MCF 10A (cell line): Measurements from ENCODE around the gene CYP11A1. TPM values are rescaled to one million over a fixed set of nuclear protein-coding genes. Genes with fewer than 3 reads are reported as not detected.

ENCODE experiments used
- BruUV-seq: library from RNA; stranded (reverse); fragments of 400-500 nt; replicated peaks from 2 replicates; lab custom pipeline; 2021; lab: Mats Ljungman, UMichigan
- CTCF ChIA-PET: fragments of 300-600 bp; sonication (Branson Sonifier 250); formaldehyde crosslinking; extraction: SDS; loops from one replicate; lab custom pipeline; 2021; ENCODE audit warnings: antibody characterized with exemption, inconsistent platforms; lab: Yijun Ruan, JAX
- POLR2A ChIA-PET: fragments of 300-600, 350-650 bp; sonication (Branson Sonifier 250); formaldehyde crosslinking; extraction: SDS; loops from one replicate; lab custom pipeline; 2020; ENCODE audit warnings: antibody characterized with exemption, inconsistent platforms; lab: Yijun Ruan, JAX
- DNase-seq: peaks from one replicate; pipeline ENCODE4 v3.0.0-alpha.2; 2018; ENCODE audit not compliant: unreplicated experiment
- H3K27ac Mint-ChIP-seq: one replicate; pipeline ENCODE4 v1.8.0; 2022; ENCODE audit warnings: mild to moderate bottlenecking, low read depth, mixed read lengths; ENCODE audit not compliant: unreplicated experiment
- H3K27me3 Mint-ChIP-seq: one replicate; pipeline ENCODE4 v1.8.0; 2022; ENCODE audit warnings: mixed read lengths; ENCODE audit not compliant: insufficient read depth, unreplicated experiment
- H3K36me3 Mint-ChIP-seq: one replicate; pipeline ENCODE4 v1.8.0; 2022; ENCODE audit warnings: mild to moderate bottlenecking, moderate library complexity, mixed read lengths; ENCODE audit not compliant: insufficient read depth, unreplicated experiment
- H3K4me1 Mint-ChIP-seq: one replicate; pipeline ENCODE4 v1.8.0; 2022; ENCODE audit warnings: mixed read lengths; ENCODE audit not compliant: insufficient read depth, unreplicated experiment
- H3K4me3 Mint-ChIP-seq: one replicate; pipeline ENCODE4 v1.8.0; 2022; ENCODE audit warnings: mild to moderate bottlenecking, moderate library complexity, mixed read lengths; ENCODE audit not compliant: unreplicated experiment
- H3K9me3 Mint-ChIP-seq: one replicate; pipeline ENCODE4 v1.8.0; 2022; ENCODE audit warnings: mixed read lengths; ENCODE audit not compliant: unreplicated experiment
- CTCF ChIP-seq: fragments of 200-600 bp; IDR thresholded peaks from one replicate; pipeline ENCODE4 v1.8.0; 2022; ENCODE audit warnings: antibody characterized with exemption, mild to moderate bottlenecking; ENCODE audit not compliant: unreplicated experiment
- intact Hi-C: fragments of 100-400 bp; cut with micrococcal nuclease; formaldehyde crosslinking; loops from 2 replicates; pipeline ENCODE4 v1.14.1; 2022
- total RNA-seq: library from RNA; stranded (reverse); gene quantifications from 2 replicates; pipeline ENCODE4 v1.2.3, GENCODE V29; 2022

The CYP11A1 gene
- total RNA-seq, 1 experiment from 2014 or later: not detected

- no TSS peak for BruUV-seq
- no peak for DNase-seq
- Mint-ChIP-seq H3K36me3 (peaks cover 4% of the 10 kb centered on the region), H3K27ac (no peak overlapping the region), H3K4me3 (no peak overlapping the region), H3K9me3 (no peaks in the 10 kb centered on the region), H3K27me3 (no peaks in the 10 kb centered on the region), H3K4me1 (peaks cover 17% of the 10 kb centered on the region)
- POLR2A ChIA-PET: no interaction called here
- no peak for TF ChIP-seq CTCF
- intact Hi-C loops: no loop called here
- CTCF ChIA-PET: no interaction called here
Observed at GRCh38 chr15:74411686-74412085, 44.2 kb upstream of the CYP11A1 start.

GRCh38 chr15:74410502-74410901, 43.1 kb upstream of the CYP11A1 start:
- H3K27me3 Mint-ChIP-seq: no peaks in the 10 kb centered on the region
- H3K36me3 Mint-ChIP-seq: peaks cover 4% of the 10 kb centered on the region
- intact Hi-C loops: no loop called here
- H3K4me1 Mint-ChIP-seq: peaks cover 17% of the 10 kb centered on the region
- no peak overlapping the region for H3K27ac Mint-ChIP-seq
- H3K9me3 Mint-ChIP-seq: no peaks in the 10 kb centered on the region
- BruUV-seq: no TSS peak
- POLR2A ChIA-PET: no interaction called here
- H3K4me3 Mint-ChIP-seq: no peak overlapping the region
- TF ChIP-seq CTCF: no peak
- DNase-seq: no peak
- CTCF ChIA-PET: interaction anchor here (0.6 to 1.0 kb wide), 2 partner anchors 17 to 62 kb away, joined by 3 read pairs; no protein-coding TSS in a partner anchor

- no peak for DNase-seq
- no peak for TF ChIP-seq CTCF
- intact Hi-C loops: no loop called here
- H3K4me1 Mint-ChIP-seq: peaks cover 17% of the 10 kb centered on the region
- H3K27me3 Mint-ChIP-seq: no peaks in the 10 kb centered on the region
- H3K9me3 Mint-ChIP-seq: no peaks in the 10 kb centered on the region
- POLR2A ChIA-PET: interaction anchor here (0.6 kb wide), 1 partner anchor 133 kb away, joined by 3 read pairs; no protein-coding TSS in a partner anchor
- H3K36me3 Mint-ChIP-seq: peaks cover 4% of the 10 kb centered on the region
- no TSS peak for BruUV-seq
- H3K4me3 Mint-ChIP-seq: no peak overlapping the region
- CTCF ChIA-PET: no interaction called here
- H3K27ac Mint-ChIP-seq: no peak overlapping the region
Observed at GRCh38 chr15:74409225-74409624, 41.8 kb upstream of the CYP11A1 start.

- POLR2A ChIA-PET: interaction anchor here (0.6 kb wide), 2 partner anchors 134 to 375 kb away, joined by 3 read pairs; no protein-coding TSS in a partner anchor
- Mint-ChIP-seq H3K4me3 (no peak overlapping the region), H3K36me3 (peaks cover 4% of the 10 kb centered on the region), H3K27ac (no peak overlapping the region), H3K9me3 (no peaks in the 10 kb centered on the region), H3K4me1 (peaks cover 17% of the 10 kb centered on the region), H3K27me3 (no peaks in the 10 kb centered on the region)
- BruUV-seq: no TSS peak
- CTCF ChIA-PET: no interaction called here
- no peak for DNase-seq
- TF ChIP-seq CTCF: no peak
- intact Hi-C loops: no loop called here
Observed at GRCh38 chr15:74408815-74409214, 41.4 kb upstream of the CYP11A1 start.
